NT2/D1 (cell line): ENCODE measurements around the gene GGT7.

Source experiments
- SUZ12 ChIP-seq: IDR thresholded peaks from 2 replicates; pipeline ENCODE4 v1.6.1; 2011; ENCODE audit not compliant: insufficient read length, insufficient read depth; ENCODE audit errors: extremely low read depth
- YY1 ChIP-seq: IDR thresholded peaks from 2 replicates; pipeline ENCODE4 v1.6.1; 2011; ENCODE audit not compliant: insufficient read length, insufficient read depth
- ZNF274 ChIP-seq: IDR thresholded peaks from 2 replicates; pipeline ENCODE4 v1.6.1; 2011; ENCODE audit warnings: mild to moderate bottlenecking, low read depth, low read length

DNA sequence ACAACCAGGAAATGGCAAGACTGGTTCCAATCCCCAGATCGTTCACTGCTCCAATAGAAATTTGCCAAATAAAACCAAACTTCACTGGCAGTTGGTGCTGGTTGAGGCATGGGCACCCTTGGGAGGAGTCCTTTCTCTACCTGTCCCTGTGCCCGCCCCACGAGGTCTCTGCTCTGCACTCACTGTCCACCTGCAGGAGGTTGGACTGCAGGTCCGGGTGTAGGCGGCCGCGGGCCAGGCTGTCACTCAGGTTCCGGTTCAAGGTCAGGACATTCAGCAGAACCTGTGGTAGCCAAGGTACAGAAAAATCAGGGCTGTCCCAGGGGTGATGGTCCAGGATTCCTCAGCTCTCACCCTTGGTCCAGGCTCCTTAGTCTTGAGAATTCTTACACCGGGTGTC lies 22.9 kb downstream of the GGT7 start:
- TF ChIP-seq ZNF274 = no peak
- no peak for TF ChIP-seq YY1
- TF ChIP-seq SUZ12 = no peak
